ENCODE measurements around the gene PNPLA7.
"Not testable (repeated sequence)": the region's sequence is repeated elsewhere in the genome, so short reads cannot be mapped to it uniquely, and the experiment has no call there.

The PNPLA7 gene

GRCh38 chr9:137416563-137417151, 133.5 kb downstream of the PNPLA7 start:
- ATAC-seq = no peak
- DNase-seq = no peak

DNA sequence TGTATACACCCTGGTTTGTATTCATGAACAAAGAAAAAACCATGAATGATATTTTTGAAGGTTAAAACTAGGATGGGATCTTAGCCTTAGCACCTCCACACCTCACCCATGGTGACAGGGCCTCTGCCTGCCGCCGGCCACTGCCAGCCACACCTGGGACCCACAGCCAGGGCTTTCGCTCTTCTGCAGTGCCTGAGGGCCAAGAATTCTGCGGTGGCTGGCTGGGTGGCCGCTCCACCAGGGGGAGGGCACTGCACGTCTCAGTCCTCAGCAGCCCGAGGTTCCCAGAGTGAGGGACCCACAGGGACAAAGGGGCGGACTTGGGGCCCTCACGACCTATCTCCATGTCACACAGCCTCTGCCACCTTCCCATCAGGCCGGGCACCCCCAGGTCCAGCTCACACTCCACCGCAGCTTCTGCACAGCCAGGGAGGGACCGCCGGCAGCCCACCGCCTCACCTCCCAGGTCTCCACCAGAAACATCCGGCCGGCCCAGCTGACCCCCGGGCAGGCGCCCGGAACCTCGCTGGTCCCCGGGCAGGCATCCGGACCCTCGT, 134.1 kb downstream of the PNPLA7 start:
- no peak for DNase-seq
- ATAC-seq = no peak

- no peak for ATAC-seq
- DNase-seq = no peak
Measured at GRCh38 chr9:137415451-137415850, 134.8 kb downstream of the PNPLA7 start.

DNA sequence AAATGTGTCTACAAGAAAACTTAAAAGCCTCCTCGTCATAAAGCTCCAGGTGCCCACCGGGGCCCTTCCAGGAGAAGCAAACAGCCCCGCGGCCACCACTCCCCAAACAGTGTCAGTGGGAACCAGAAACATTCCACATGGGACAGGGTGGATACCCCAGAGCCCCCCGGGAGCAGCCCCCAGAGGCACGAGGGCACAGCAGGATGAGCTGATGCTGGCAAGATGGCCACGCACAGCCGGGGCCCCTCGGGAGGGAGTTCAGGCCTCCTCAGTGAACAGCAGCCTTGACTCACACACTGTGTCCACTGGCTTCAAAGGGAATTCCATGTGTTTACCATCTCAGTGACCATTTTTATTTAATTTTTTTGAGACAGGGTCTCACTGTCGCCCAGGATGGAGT, 137.8 kb downstream of the PNPLA7 start:
- ATAC-seq (no peak), DNase-seq (no peak)

DNA sequence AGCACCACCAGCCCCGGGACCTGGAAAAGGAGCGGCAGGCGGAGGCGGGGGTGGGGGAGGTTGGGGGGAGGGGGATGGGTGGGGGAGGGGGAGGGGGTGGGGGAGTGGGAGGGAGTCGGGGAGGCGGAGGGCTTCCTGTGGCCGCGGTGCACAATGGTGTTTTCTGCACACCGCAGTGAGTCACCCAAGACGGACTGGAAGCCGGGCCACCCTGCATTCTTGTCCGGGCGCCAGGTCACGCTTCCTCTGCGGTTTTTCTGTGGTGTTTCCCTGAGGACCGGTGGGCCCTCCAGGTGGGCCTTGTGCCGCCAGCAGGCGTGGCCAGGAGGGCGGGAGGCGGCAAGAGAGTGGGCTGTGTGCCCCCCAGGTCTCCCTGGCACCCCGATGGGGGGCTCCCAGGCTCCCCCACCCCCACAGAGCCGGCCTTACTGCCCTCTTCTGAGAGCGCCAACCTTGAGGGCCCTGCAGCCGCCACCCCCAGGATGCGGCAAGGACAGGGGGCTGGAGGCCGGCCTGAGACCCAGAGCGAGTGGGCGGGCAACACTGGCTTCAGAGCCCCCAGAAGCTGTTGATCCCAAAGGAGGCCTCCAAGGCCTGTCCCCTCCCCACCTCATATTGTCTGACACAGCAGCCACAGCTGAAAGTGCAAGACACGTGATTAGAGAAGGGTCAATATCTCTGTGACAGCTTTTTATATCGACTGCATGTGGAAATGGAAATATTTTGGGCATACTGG, 138.4 kb downstream of the PNPLA7 start:
- ATAC-seq (peak; percentile 34), DNase-seq (peak; percentile 73)

DNA sequence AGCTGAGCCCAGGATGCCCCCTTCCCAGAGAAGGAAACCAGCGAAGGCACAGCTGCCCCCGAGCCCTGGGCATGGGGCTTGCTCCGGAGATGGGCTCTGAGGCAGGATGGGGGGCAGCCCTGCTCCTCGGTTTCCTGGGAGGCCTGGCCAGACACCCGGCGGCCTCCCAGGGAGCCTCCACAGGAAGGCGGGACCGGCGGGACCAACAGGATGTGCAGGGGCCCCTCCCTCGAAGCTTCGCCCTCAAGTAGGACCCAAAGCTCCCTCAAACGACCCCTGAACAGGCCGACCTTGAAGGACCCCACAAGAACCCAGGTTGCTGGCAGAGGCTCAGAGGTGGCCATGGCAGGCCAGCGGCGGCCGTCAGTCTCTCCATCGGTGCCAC, 138.9 kb downstream of the PNPLA7 start:
- no peak for ATAC-seq
- no peak for DNase-seq

DNA sequence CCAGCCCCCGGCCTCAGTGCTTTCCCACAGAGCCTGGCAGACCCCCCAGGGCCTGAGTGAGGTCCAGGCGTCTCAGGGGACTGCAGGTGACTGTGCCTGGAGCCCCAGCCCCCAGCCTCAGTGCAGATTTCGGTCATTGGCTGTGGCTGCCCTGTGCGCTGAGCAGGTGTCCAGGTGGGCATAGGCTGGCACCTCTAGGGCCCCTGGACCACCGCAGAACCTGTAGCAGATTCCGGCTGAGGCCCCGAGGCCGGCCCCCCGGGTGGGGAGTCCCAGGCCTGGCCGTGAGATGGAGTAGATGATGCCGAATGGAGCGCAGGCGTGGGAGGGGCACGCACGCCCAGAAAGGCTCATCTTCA, 139.3 kb downstream of the PNPLA7 start:
- ATAC-seq (no peak), DNase-seq (no peak)

DNA sequence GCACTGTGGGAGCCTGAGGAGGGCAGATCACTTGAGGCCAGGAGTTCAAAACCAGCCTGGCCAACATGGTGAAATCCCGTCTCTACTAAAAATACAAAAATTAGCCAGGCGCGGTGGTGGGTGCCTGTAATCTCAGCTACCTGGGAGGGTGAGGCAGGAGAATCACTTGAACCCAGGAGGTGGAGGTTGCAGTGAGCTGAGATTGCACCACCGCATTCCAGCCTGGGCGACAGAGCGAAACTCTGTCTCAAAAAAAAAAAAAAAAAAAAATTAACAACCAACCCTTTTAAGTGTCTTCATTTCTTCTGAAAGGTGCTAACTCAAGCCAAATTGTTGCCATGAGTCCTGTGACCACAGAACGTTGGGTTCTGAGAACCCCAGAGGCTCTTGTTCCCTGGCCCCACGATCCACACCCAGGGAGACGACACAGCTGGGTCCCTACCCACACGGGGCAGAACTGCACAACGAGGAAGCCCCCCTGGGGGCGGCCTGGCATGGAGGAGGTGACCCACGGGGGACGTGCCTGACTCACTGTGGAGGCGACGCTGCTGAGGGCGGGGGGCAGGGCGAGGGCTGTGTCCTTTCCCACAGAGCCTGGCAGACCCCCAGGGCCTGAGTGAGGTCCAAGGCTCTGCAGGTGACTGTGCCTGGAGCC, 139.8 kb downstream of the PNPLA7 start:
- ATAC-seq, DNase-seq: not testable (repeated sequence)
